Neural progenitor cell (in vitro differentiated cells): Measurements from ENCODE around the gene C6orf47. TPM values are rescaled to one million over a fixed set of nuclear protein-coding genes. Genes with fewer than 3 reads are reported as not detected.

Experiments used
- DNase-seq: peaks from one replicate; pipeline ENCODE4 v3.0.0-alpha.2; 2016; ENCODE audit warnings: low spot score
- H2AFZ ChIP-seq: fragments of 200-600 bp; sonication (generic); replicated peaks from 2 replicates; pipeline ENCODE4 v1.6.1; 2016; ENCODE audit warnings: antibody characterized with exemption
- H3F3A ChIP-seq: fragments of 200-600 bp; sonication (generic); 2 replicates; pipeline ENCODE4 v1.6.1; 2016; ENCODE audit warnings: antibody characterized with exemption, low read depth
- H3K27ac ChIP-seq: fragments of 200-600 bp; sonication (generic); 2 replicates; pipeline ENCODE4 v1.5.1; 2016; ENCODE audit warnings: mild to moderate bottlenecking
- H3K27me3 ChIP-seq: fragments of 200-600 bp; sonication (generic); 2 replicates; pipeline ENCODE4 v1.6.1; 2016; ENCODE audit warnings: mild to moderate bottlenecking, moderate library complexity
- H3K36me3 ChIP-seq: fragments of 200-600 bp; sonication (generic); 2 replicates; pipeline ENCODE4 v1.5.1; 2016
- H3K4me1 ChIP-seq: fragments of 200-600 bp; sonication (generic); 2 replicates; pipeline ENCODE4 v1.6.1; 2016; ENCODE audit warnings: mixed run types
- H3K4me2 ChIP-seq: fragments of 200-600 bp; sonication (generic); 2 replicates; pipeline ENCODE4 v1.6.1; 2016
- H3K4me3 ChIP-seq: fragments of 200-600 bp; sonication (generic); 2 replicates; pipeline ENCODE4 v1.5.1; 2016
- H3K79me2 ChIP-seq: fragments of 200-600 bp; sonication (generic); 2 replicates; pipeline ENCODE4 v1.6.1; 2016; ENCODE audit warnings: low read depth
- H3K9ac ChIP-seq: fragments of 200-600 bp; sonication (generic); 2 replicates; pipeline ENCODE4 v1.6.1; 2016
- H3K9me3 ChIP-seq: fragments of 200-600 bp; sonication (generic); 2 replicates; pipeline ENCODE4 v1.5.1; 2016; ENCODE audit warnings: low read depth
- H4K20me1 ChIP-seq: fragments of 200-600 bp; sonication (generic); 2 replicates; pipeline ENCODE4 v1.6.1; 2016; ENCODE audit warnings: low read depth
- H3K27ac Mint-ChIP-seq: 3 replicates; pipeline ENCODE4 v1.8.0; 2021; ENCODE audit warnings: mixed read lengths
- H3K27me3 Mint-ChIP-seq: 2 replicates; pipeline ENCODE4 v1.8.0; 2022; ENCODE audit warnings: low read depth, mild to moderate bottlenecking, inconsistent platforms, moderate library complexity, mixed read lengths; ENCODE audit not compliant: insufficient read depth
- H3K36me3 Mint-ChIP-seq: 3 replicates; pipeline ENCODE4 v1.8.0; 2021; ENCODE audit warnings: mixed read lengths
- H3K4me1 Mint-ChIP-seq: 3 replicates; pipeline ENCODE4 v1.8.0; 2021; ENCODE audit warnings: mixed read lengths
- H3K4me3 Mint-ChIP-seq: 3 replicates; pipeline ENCODE4 v1.8.0; 2021; ENCODE audit warnings: mild to moderate bottlenecking, moderate library complexity, mixed read lengths
- H3K9me3 Mint-ChIP-seq: 3 replicates; pipeline ENCODE4 v1.8.0; 2020; ENCODE audit warnings: mixed read lengths
- EZH2 ChIP-seq: fragments of 200-600 bp; sonication (generic); IDR thresholded peaks from 2 replicates; pipeline ENCODE4 v1.6.1; 2017; ENCODE audit warnings: antibody characterized with exemption, mild to moderate bottlenecking, moderate library complexity
- EZH2phosphoT487 ChIP-seq: fragments of 200-600 bp; sonication (generic); IDR thresholded peaks from 2 replicates; pipeline ENCODE4 v1.6.1; 2017; ENCODE audit warnings: antibody characterized with exemption
- microRNA-seq: library from miRNA; unstranded; fragments of <30 nt; microRNA quantifications from one replicate; pipeline ENCODE4, GENCODE V29; 2016
- small RNA-seq: library from RNA; depleted of rRNA; stranded (forward); fragments of <200 nt; gene quantifications from one replicate; pipeline ENCODE3, GENCODE V24; 2015
- total RNA-seq: library from RNA; depleted of rRNA; stranded (reverse); fragments of >200 nt; gene quantifications from 2 replicates; pipeline ENCODE4 v1.2.3, GENCODE V29; 2015; ENCODE audit warnings: low replicate concordance
- TF ChIP-seq, protein P1 (sequence below): fragments of 200-600 bp; sonication (generic); IDR thresholded peaks from 2 replicates; pipeline ENCODE4 v1.5.1; 2017; ENCODE audit warnings: antibody characterized with exemption, mild to moderate bottlenecking

C6orf47 gene
- total RNA-seq, 1 donor from 2014 or later = 14.6 TPM

DNA sequence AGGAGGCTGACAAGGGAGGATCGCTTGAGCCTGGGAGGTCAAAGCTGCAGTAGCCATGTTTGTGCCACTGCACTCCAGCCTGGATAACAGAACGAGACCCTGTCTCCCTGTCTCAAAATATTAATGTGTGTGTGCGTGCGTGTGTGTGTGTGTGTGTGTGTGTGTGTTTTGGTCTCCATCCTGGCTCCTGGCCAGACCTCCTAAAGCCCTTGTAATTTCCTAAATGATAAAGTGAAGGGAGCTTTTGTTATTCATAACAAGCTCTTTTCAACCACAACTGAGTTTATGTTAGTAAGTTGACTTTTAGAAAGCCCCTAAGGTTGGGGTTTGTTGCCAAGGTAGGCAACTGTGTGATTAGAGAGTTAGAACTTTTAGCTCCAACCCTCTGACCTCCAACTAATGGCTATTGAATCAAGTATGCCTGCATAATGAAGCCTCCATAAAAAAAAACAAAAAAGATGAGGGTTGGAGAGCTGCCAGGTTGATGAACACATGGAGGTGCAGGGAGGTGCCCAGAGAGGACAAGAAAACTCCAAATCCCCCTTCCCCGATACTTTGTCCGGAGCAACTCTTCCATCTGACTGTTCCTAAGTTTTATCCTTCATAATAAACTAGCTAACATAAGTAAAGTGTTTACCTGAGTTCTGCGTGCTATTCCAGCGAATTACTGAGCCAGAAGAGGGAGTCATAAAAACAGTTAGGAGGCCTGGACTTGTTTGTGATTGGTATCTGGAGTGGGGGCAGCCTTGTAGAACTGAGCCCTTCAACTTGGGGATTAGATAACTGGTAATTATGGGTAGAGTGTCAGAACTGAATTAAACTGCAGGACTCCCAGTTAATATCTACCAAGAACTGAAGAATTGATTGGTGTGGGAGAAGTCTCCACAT, 50.8 kb downstream of the C6orf47 start:
- Histone ChIP-seq H3K4me2 (no peak overlapping the region), H3K36me3 (no peaks in the 10 kb centered on the region), H3F3A (no peaks in the 10 kb centered on the region), H3K27me3 (no peaks in the 10 kb centered on the region), H3K79me2 (no peaks in the 10 kb centered on the region), H3K9me3 (no peaks in the 10 kb centered on the region), H3K4me3 (no peak overlapping the region), H3K27ac (no peak overlapping the region), H3K4me1 (no peaks in the 10 kb centered on the region), H4K20me1 (no peaks in the 10 kb centered on the region), H2AFZ (no peak overlapping the region), H3K9ac (no peak overlapping the region)
- no peak overlapping the region for H3K27ac Mint-ChIP-seq
- no peak overlapping the region for H3K4me3 Mint-ChIP-seq
- no peaks in the 10 kb centered on the region for H3K36me3 Mint-ChIP-seq
- no peak for DNase-seq
- H3K9me3 Mint-ChIP-seq = no peaks in the 10 kb centered on the region
- TF ChIP-seq EZH2 (no peak), EZH2phosphoT487 (no peak)
- TF ChIP-seq, protein P1, sequence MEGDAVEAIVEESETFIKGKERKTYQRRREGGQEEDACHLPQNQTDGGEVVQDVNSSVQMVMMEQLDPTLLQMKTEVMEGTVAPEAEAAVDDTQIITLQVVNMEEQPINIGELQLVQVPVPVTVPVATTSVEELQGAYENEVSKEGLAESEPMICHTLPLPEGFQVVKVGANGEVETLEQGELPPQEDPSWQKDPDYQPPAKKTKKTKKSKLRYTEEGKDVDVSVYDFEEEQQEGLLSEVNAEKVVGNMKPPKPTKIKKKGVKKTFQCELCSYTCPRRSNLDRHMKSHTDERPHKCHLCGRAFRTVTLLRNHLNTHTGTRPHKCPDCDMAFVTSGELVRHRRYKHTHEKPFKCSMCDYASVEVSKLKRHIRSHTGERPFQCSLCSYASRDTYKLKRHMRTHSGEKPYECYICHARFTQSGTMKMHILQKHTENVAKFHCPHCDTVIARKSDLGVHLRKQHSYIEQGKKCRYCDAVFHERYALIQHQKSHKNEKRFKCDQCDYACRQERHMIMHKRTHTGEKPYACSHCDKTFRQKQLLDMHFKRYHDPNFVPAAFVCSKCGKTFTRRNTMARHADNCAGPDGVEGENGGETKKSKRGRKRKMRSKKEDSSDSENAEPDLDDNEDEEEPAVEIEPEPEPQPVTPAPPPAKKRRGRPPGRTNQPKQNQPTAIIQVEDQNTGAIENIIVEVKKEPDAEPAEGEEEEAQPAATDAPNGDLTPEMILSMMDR = no peak
- H3K4me1 Mint-ChIP-seq = peaks cover 2% of the 10 kb centered on the region
- H3K27me3 Mint-ChIP-seq = no peaks in the 10 kb centered on the region

Small RNA genes within 50 kb of the gene (microRNA-seq; reads per million reads assigned to microRNA genes)
- gene MIR4646 (0.73 reads per million), gene MIR6832 (not detected)

Small RNA genes within 50 kb of the gene (small RNA-seq; reads per million reads assigned to genes)
- not detected for gene MIR4646
- not detected for gene MIR6832
- not detected for gene RF00019
- 5.5 reads per million, percentile 94 among the genes with 10 or more reads in this experiment for gene SNORA38
- not detected for gene UQCRHP1

Other genes with a start within 250 kb of the C6orf47 start
- gene MICB, start 162.6 kb downstream of the C6orf47 start, total RNA-seq = 8.1 and 9.1 TPM in 2 replicates
- not detected in 2 replicates for gene MCCD1, start 131.8 kb downstream of the C6orf47 start, total RNA-seq
- 493 and 913 TPM in 2 replicates for gene DDX39B, start 118.8 kb downstream of the C6orf47 start, total RNA-seq
- gene ATP6V1G2, start 114.2 kb downstream of the C6orf47 start, total RNA-seq = 6.8 and 8.8 TPM in 2 replicates
- 8.6 and 30.3 TPM in 2 replicates for gene NFKBIL1, start 113.2 kb downstream of the C6orf47 start, total RNA-seq
- gene LTA, start 88.5 kb downstream of the C6orf47 start, total RNA-seq = not detected in 2 replicates
- gene TNF, start 85.2 kb downstream of the C6orf47 start, total RNA-seq = 0.19 TPM in 1 of 2 replicates, not detected in the other
- 0.15 TPM in 1 of 2 replicates, not detected in the other for gene LTB, start 78.4 kb downstream of the C6orf47 start, total RNA-seq
- gene LST1, start 74.5 kb downstream of the C6orf47 start, total RNA-seq = not detected in 2 replicates
- gene NCR3, start 67.8 kb downstream of the C6orf47 start, total RNA-seq = not detected in 2 replicates
- not detected in 2 replicates for gene AIF1, start 45.5 kb downstream of the C6orf47 start, total RNA-seq
- 55.5 and 138 TPM in 2 replicates for gene PRRC2A, start 40.1 kb downstream of the C6orf47 start, total RNA-seq
- gene BAG6, start 8.1 kb downstream of the C6orf47 start, total RNA-seq = 171 and 310 TPM in 2 replicates
- gene APOM, start 4.9 kb downstream of the C6orf47 start, total RNA-seq = 2.6 and 4.2 TPM in 2 replicates
- gene GPANK1, start 4.2 kb upstream of the C6orf47 start, total RNA-seq = 20.2 and 21.0 TPM in 2 replicates
- 126 and 190 TPM in 2 replicates for gene CSNK2B, start 5.3 kb upstream of the C6orf47 start, total RNA-seq
- 2.8 and 8.6 TPM in 2 replicates for gene LY6G5B, start 9.2 kb upstream of the C6orf47 start, total RNA-seq
- gene LY6G5C, start 20.3 kb upstream of the C6orf47 start, total RNA-seq = 0.09 TPM in 1 of 2 replicates, not detected in the other
- gene ABHD16A, start 42.5 kb upstream of the C6orf47 start, total RNA-seq = 21.3 and 45.0 TPM in 2 replicates
- not detected in 2 replicates for gene LY6G6F, start 46.1 kb upstream of the C6orf47 start, total RNA-seq
- gene LY6G6D, start 54.6 kb upstream of the C6orf47 start, total RNA-seq = 0.90 TPM in 1 of 2 replicates, not detected in the other
- not detected in 2 replicates for gene LY6G6C, start 61.0 kb upstream of the C6orf47 start, total RNA-seq
- gene MPIG6B, start 62.6 kb upstream of the C6orf47 start, total RNA-seq = not detected in 2 replicates
- 94.3 and 202 TPM in 2 replicates for gene DDAH2, start 68.5 kb upstream of the C6orf47 start, total RNA-seq
- 234 and 307 TPM in 2 replicates for gene CLIC1, start 75.8 kb upstream of the C6orf47 start, total RNA-seq
- 45.5 and 50.9 TPM in 2 replicates for gene MSH5, start 79.2 kb upstream of the C6orf47 start, total RNA-seq
- 10.1 and 11.9 TPM in 2 replicates for gene SAPCD1, start 101.9 kb upstream of the C6orf47 start, total RNA-seq
- 0.15 and 0.34 TPM in 2 replicates for gene VWA7, start 116.5 kb upstream of the C6orf47 start, total RNA-seq
- gene VARS1, start 135.0 kb upstream of the C6orf47 start, total RNA-seq = 34.1 and 66.8 TPM in 2 replicates
- gene LSM2, start 146.2 kb upstream of the C6orf47 start, total RNA-seq = 105 and 125 TPM in 2 replicates
- 0.49 and 1.2 TPM in 2 replicates for gene HSPA1L, start 154.5 kb upstream of the C6orf47 start, total RNA-seq
- 36.0 and 84.3 TPM in 2 replicates for gene HSPA1A, start 154.8 kb upstream of the C6orf47 start, total RNA-seq
- 35.3 and 65.1 TPM in 2 replicates for gene HSPA1B, start 167.0 kb upstream of the C6orf47 start, total RNA-seq
- 17.4 and 30.3 TPM in 2 replicates for gene NEU1, start 202.0 kb upstream of the C6orf47 start, total RNA-seq
- 0.32 and 0.93 TPM in 2 replicates for gene SLC44A4, start 218.2 kb upstream of the C6orf47 start, total RNA-seq
- gene EHMT2, start 236.9 kb upstream of the C6orf47 start, total RNA-seq = 93.3 and 189 TPM in 2 replicates
- 8.4 and 25.6 TPM in 2 replicates for gene ZBTB12, start 241.3 kb upstream of the C6orf47 start, total RNA-seq